ENCODE data around the gene CTU1. TPM values are rescaled to one million over a fixed set of nuclear protein-coding genes. Genes with fewer than 3 reads are reported as not detected.

Gene CTU1
- total and polyA plus RNA-seq, 4 donors: 2.5 to 9.8 (median 3.8) TPM

- DNase-seq (no peak), ATAC-seq (ENCODE audit: insufficient read depth, low FRiP score) (no peak)
- Histone ChIP-seq H3K36me3 (ENCODE audit: control insufficient read depth in 4 of 4, insufficient read depth in 4 of 4, low read length in 4 of 4) (no peaks in the 10 kb centered on the region), H3K4me1 (ENCODE audit: control insufficient read depth in 5 of 5, insufficient read depth in 5 of 5, low read length in 5 of 5) (no peaks in the 10 kb centered on the region), H3K4me3 (no peak overlapping the region), H3K9ac (ENCODE audit: insufficient read depth in 1 of 2, low read length in 2 of 2) (no peak overlapping the region), H3K27me3 (ENCODE audit: control insufficient read depth in 3 of 3, insufficient read depth in 3 of 3, low read length in 2 of 3) (peaks cover 0 to 4% (median under 1%) of the 10 kb centered on the region in 3 donors), H3K27ac (ENCODE audit: low read depth in 1 of 2, low read length in 1 of 2) (no peak overlapping the region), H3K9me3 (ENCODE audit: control insufficient read depth in 4 of 4, insufficient read depth in 3 of 4, low read length in 3 of 4) (peaks cover 0 to 5% (median 3%) of the 10 kb centered on the region in 4 donors)
- 79 to 89% methylated on average over 5 of the region's 5 CpGs for WGBS, 2 donors
- no peak for TF ChIP-seq CTCF (IDR thresholded peaks at IDR 0.05; ENCODE audit: control extremely low read depth, extremely low read depth)
Measured at GRCh38 chr19:51070334-51071094, 37.7 kb downstream of the CTU1 start.

GRCh38 chr19:51066393-51067186, 41.6 kb downstream of the CTU1 start:
- peaks cover 0 to 6% (median 5%) of the 10 kb centered on the region in 3 donors for H3K27me3 ChIP-seq (ENCODE audit: control insufficient read depth in 3 of 3, insufficient read depth in 3 of 3, low read length in 2 of 3)
- no peak for DNase-seq
- WGBS, 2 donors: 64 to 68% methylated on average over 7 of the region's 7 CpGs

GRCh38 chr19:51065221-51065960, 42.8 kb downstream of the CTU1 start:
- DNase-seq (peak in 1 of 3 donors; percentile 3), ATAC-seq (ENCODE audit: insufficient read depth, low FRiP score) (no peak)
- H3K9me3 ChIP-seq (ENCODE audit: control insufficient read depth in 4 of 4, insufficient read depth in 3 of 4, low read length in 3 of 4): peaks cover 0 to 11% (median 0%) of the 10 kb centered on the region in 4 donors
- TF ChIP-seq CTCF (IDR thresholded peaks at IDR 0.05; ENCODE audit: control extremely low read depth, extremely low read depth): no peak
- H3K36me3 ChIP-seq (ENCODE audit: control insufficient read depth in 4 of 4, insufficient read depth in 4 of 4, low read length in 4 of 4): no peaks in the 10 kb centered on the region
- H3K27me3 ChIP-seq (ENCODE audit: control insufficient read depth in 3 of 3, insufficient read depth in 3 of 3, low read length in 2 of 3): peaks cover 0 to 6% (median 5%) of the 10 kb centered on the region in 3 donors
- no peak overlapping the region for H3K9ac ChIP-seq (ENCODE audit: insufficient read depth in 1 of 2, low read length in 2 of 2)
- H3K4me1 ChIP-seq (ENCODE audit: control insufficient read depth in 5 of 5, insufficient read depth in 5 of 5, low read length in 5 of 5): peaks cover 0 to 1% (median 0%) of the 10 kb centered on the region in 5 donors
- H3K27ac ChIP-seq (ENCODE audit: low read depth in 1 of 2, low read length in 1 of 2): no peak overlapping the region
- H3K4me3 ChIP-seq: no peak overlapping the region
- 11 to 12% methylated on average over 25 of the region's 25 CpGs for WGBS, 2 donors

More at GRCh38 chr19:51066393-51067186, 41.6 kb downstream of the CTU1 start:
- Histone ChIP-seq H3K9ac (ENCODE audit: insufficient read depth in 1 of 2, low read length in 2 of 2) (no peak overlapping the region), H3K9me3 (ENCODE audit: control insufficient read depth in 4 of 4, insufficient read depth in 3 of 4, low read length in 3 of 4) (peaks cover 0 to 11% (median 0%) of the 10 kb centered on the region in 4 donors), H3K27ac (ENCODE audit: low read depth in 1 of 2, low read length in 1 of 2) (no peak overlapping the region), H3K4me3 (no peak overlapping the region), H3K36me3 (ENCODE audit: control insufficient read depth in 4 of 4, insufficient read depth in 4 of 4, low read length in 4 of 4) (no peaks in the 10 kb centered on the region), H3K4me1 (ENCODE audit: control insufficient read depth in 5 of 5, insufficient read depth in 5 of 5, low read length in 5 of 5) (peaks cover 0 to 1% (median 0%) of the 10 kb centered on the region in 5 donors)
- TF ChIP-seq CTCF (IDR thresholded peaks at IDR 0.05; ENCODE audit: control extremely low read depth, extremely low read depth): no peak
- no peak for ATAC-seq (ENCODE audit: insufficient read depth, low FRiP score)
